Dedifferentiated amniotic fluid mesenchymal stem cell (primary cell): ENCODE results near the gene PCNX3.
A peak's percentile ranks its signal among the peaks of the same experiment; 100 is the strongest.

Experiments used
- DNase-seq: peaks from one replicate; pipeline ENCODE4 v3.0.0-alpha.2; 2016; ENCODE audit errors: extremely low spot score

PCNX3 gene

GRCh38 chr11:65639623-65640482 lies 24.3 kb downstream of the PCNX3 start:
- DNase-seq, result no peak

- DNase-seq, result no peak
Measured at GRCh38 chr11:65640483-65641296, 25.1 kb downstream of the PCNX3 start.

GRCh38 chr11:65641297-65642013 lies 25.9 kb downstream of the PCNX3 start:
- no peak for DNase-seq

GRCh38 chr11:65642014-65642671 lies 26.6 kb downstream of the PCNX3 start:
- DNase-seq, result no peak

GRCh38 chr11:65643971-65644370 lies 28.4 kb downstream of the PCNX3 start:
- no peak for DNase-seq

- DNase-seq, result no peak
Measured at GRCh38 chr11:65644837-65645236, 29.3 kb downstream of the PCNX3 start.

- DNase-seq, result no peak
Measured at GRCh38 chr11:65645710-65646109, 30.1 kb downstream of the PCNX3 start.

- DNase-seq, result no peak
Measured at GRCh38 chr11:65646288-65646957, 30.8 kb downstream of the PCNX3 start.

GRCh38 chr11:65646958-65647701 lies 31.6 kb downstream of the PCNX3 start:
- DNase-seq, result no peak

GRCh38 chr11:65648997-65649493 lies 33.5 kb downstream of the PCNX3 start:
- no peak for DNase-seq

- no peak for DNase-seq
Measured at GRCh38 chr11:65649656-65650546, 34.3 kb downstream of the PCNX3 start.

GRCh38 chr11:65650547-65651338 lies 35.2 kb downstream of the PCNX3 start:
- no peak for DNase-seq

GRCh38 chr11:65651339-65651588 lies 35.7 kb downstream of the PCNX3 start:
- DNase-seq, result no peak

GRCh38 chr11:65651589-65652510 lies 36.3 kb downstream of the PCNX3 start:
- no peak for DNase-seq

- peak; percentile 81 for DNase-seq
Measured at GRCh38 chr11:65652511-65653228, 37.1 kb downstream of the PCNX3 start.

GRCh38 chr11:65653229-65654225 lies 38.0 kb downstream of the PCNX3 start:
- no peak for DNase-seq
